ES-I3 (cell line): Measurements from ENCODE around the gene FGD4.

Experiments
- H3K36me3 ChIP-seq: 2 replicates; pipeline ENCODE4 v1.6.1; 2013; ENCODE audit warnings: mild to moderate bottlenecking, low read length, control low read depth, moderate library complexity; ENCODE audit not compliant: insufficient read depth
- H3K4me1 ChIP-seq: 2 replicates; pipeline ENCODE4 v1.6.1; 2013; ENCODE audit warnings: mild to moderate bottlenecking, control low read depth, low read length; ENCODE audit not compliant: insufficient read depth
- H3K9ac ChIP-seq: 2 replicates; pipeline ENCODE4 v1.6.1; 2013; ENCODE audit warnings: low read depth, mild to moderate bottlenecking, low read length, moderate library complexity
- H3K9me3 ChIP-seq: 2 replicates; pipeline ENCODE4 v1.6.1; 2013; ENCODE audit warnings: mild to moderate bottlenecking, low read length, moderate library complexity; ENCODE audit not compliant: control insufficient read depth, insufficient read depth

FGD4 gene

GRCh38 chr12:32686340-32686739 is 287.0 kb downstream of the FGD4 start:
- Histone ChIP-seq H3K36me3 (no peaks in the 10 kb centered on the region), H3K4me1 (0 out of 2 replicates have a peak, but pooled peaks cover 5% of the 10 kb centered on the region), H3K9ac (no peak overlapping the region), H3K9me3 (no peaks in the 10 kb centered on the region)

GRCh38 chr12:32688786-32689185 is 289.4 kb downstream of the FGD4 start:
- Histone ChIP-seq H3K36me3 (no peaks in the 10 kb centered on the region), H3K9me3 (no peaks in the 10 kb centered on the region)

GRCh38 chr12:32690927-32691326 is 291.6 kb downstream of the FGD4 start:
- H3K36me3 ChIP-seq, result no peaks in the 10 kb centered on the region
- no peak overlapping the region for H3K9ac ChIP-seq
- no peaks in the 10 kb centered on the region for H3K9me3 ChIP-seq
- 0 out of 2 replicates have a peak, but pooled peaks cover 5% of the 10 kb centered on the region for H3K4me1 ChIP-seq

More at GRCh38 chr12:32688786-32689185, 289.4 kb downstream of the FGD4 start:
- H3K4me1 ChIP-seq, result 0 out of 2 replicates have a peak, but pooled peaks cover 5% of the 10 kb centered on the region
- H3K9ac ChIP-seq, result no peak overlapping the region

GRCh38 chr12:32692358-32692757 is 293.0 kb downstream of the FGD4 start:
- no peaks in the 10 kb centered on the region for H3K36me3 ChIP-seq
- H3K9me3 ChIP-seq, result no peaks in the 10 kb centered on the region
- H3K9ac ChIP-seq, result no peak overlapping the region
- 0 out of 2 replicates have a peak, but pooled peaks cover 5% of the 10 kb centered on the region for H3K4me1 ChIP-seq

- Histone ChIP-seq H3K4me1 (0 out of 2 replicates have a peak, but pooled peaks cover 4% of the 10 kb centered on the region), H3K9me3 (no peaks in the 10 kb centered on the region), H3K36me3 (no peaks in the 10 kb centered on the region), H3K9ac (no peak overlapping the region)
Measured at GRCh38 chr12:32693036-32693435, 293.7 kb downstream of the FGD4 start.
